Islet precursor cell (in vitro differentiated cells): ENCODE measurements around the gene KIZ.
A peak's percentile ranks its signal among the peaks of the same experiment; 100 is the strongest.

Experiments
- DNase-seq: peaks from one replicate; pipeline ENCODE4 v3.0.0-alpha.2; 2018

KIZ gene

DNA sequence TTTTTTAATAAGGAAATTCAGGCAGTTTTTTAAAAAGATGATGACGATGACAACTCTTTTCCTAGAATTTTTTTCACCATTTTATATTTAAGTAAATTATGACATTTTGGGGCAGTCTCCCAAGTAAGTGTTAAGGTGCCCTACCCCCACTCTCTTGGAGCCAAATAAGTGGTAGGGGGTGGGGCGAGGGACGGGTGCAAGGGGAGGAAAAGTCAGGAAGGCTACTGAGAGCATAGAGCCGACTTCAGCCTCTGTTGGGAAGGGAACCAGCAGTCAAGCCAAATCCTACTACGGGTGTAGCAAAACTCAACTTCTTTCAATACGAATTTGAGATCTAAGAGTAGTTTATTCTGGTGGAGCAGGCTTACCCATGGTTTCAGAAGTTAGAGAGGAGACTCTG lies 54.4 kb downstream of the KIZ start:
- DNase-seq, result no peak

GRCh38 chr20:21181028-21181427 lies 55.1 kb downstream of the KIZ start:
- no peak for DNase-seq

DNA sequence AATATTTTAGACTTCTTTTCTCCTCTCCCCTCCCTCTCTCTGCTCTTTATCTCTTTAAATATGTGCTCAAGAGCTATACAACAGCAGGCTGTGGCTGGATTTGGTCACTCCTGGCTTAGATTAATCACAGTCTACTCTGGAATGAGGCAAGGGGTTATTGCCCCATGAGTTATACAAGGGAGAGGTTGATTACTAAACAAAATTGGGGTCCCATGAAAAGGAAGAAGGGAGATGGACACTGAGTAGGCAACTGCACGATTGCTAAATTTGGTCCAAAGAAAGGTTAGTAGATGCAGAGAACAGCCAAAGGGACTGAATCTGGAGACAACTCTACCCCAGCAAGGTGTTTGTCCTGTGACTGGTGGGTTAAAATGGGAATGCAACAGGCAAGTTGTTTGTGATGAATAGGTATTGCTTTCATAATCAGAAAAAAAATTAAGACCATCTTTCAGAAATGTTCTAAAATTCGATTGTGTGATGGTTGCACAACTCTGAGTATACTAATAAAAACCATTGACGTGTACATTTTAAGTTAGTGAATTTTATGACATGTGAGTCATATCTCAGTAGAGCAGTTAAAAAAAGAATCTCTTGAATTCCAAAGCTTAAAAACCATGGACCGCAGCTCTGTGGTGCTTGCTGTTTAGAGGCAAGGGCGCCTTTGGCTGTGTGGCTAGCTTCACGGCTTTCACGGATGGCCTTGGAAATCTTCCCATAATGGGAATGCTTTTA lies 57.1 kb downstream of the KIZ start:
- no peak for DNase-seq

DNA sequence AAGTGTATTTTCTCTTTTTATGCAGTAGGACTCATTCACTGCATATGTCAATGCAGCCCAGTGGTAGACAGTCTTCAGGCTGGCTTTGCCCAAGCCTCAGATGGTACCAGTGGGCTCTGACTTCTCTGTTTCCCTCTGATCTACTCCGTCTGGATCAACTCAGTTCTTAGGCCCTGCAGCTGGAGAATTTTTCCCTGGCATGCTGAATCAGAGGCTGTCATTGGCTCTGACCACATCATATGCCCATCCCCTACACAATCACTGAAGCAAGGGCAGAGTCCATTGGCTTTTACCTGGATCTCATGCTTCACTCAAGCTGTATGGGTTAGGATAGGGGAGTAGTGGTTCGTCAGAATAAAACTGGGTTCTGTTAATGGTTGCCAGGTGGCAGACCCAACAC lies 57.8 kb downstream of the KIZ start:
- DNase-seq, result no peak

- no peak for DNase-seq
Measured at GRCh38 chr20:21184819-21185218, 58.9 kb downstream of the KIZ start.

- no peak for DNase-seq
Measured at GRCh38 chr20:21185849-21186248, 60.0 kb downstream of the KIZ start.

DNA sequence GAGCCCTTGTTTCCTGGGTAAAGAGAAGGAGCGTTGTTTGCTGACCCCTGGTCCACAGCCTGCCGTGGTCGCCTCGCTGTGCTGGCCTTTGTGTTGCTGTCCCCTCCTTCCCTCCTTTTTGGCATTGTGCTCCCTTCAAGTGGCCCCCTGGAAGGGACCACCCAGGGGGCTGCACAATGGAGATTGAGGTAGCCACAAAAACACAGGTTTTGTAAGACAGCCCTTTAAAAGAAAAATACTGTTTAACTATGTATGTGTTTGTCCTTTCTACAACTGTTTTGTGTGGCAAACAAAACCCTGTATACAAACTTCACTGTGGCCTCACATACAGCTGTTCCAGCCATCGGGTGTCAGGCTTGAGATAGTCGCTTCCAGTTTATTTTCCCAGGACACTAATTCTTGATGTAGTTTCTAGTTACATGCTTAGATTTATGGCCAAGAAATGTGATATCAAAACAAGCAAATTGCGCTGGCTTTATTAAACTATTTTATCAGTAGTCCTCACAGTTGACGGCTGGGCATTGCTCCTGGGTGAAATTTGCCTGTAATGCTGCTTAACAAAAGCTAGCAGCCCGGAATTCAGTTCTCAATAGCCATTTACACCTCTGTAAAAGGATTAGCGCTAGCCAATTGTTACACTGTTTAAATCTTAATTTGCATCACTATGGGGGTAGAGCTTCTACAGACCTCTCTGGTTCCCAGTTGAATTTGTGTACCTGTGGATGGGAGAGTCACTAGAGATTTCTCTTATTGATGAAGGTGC lies 64.1 kb downstream of the KIZ start:
- DNase-seq, result no peak

DNA sequence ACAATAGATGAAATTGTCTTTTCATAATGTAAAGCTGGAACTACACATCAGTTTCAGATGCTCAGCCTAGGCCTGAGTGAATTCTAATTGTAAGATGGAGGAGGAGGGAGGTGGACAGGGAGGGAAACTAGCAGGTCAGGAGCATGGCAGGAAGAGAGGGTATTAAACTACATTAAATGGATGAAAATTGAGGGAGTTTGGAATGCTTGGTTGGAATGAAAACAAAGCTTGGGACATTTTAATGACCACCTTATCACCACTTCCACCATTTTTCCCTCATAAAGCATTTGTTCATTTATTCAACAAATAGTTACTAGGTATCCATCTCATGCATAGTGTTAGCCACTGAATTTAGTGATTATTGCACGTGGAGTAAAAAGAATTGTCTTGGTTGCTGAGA lies 65.0 kb downstream of the KIZ start:
- no peak for DNase-seq

GRCh38 chr20:21191839-21192238 lies 66.0 kb downstream of the KIZ start:
- DNase-seq, result peak; percentile 63

DNA sequence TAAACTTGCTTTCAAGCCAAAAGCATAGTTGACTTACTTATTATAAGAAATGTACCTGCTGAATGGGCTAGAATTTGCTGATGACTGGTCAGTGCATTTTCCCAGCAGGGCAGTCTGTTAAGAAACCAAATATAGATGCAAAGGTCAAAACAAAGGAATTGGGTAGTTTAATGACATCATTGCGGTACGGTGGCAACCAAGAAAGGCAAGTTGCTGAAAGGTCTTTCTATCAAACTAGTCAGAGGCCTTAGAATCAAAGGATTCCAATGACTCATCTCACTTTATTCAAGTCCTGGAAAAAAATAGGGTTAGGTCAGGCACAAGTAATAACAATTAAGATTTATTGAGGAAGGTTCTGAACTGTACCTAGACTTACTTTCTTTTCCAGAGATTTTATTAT lies 76.4 kb downstream of the KIZ start:
- DNase-seq, result no peak

DNA sequence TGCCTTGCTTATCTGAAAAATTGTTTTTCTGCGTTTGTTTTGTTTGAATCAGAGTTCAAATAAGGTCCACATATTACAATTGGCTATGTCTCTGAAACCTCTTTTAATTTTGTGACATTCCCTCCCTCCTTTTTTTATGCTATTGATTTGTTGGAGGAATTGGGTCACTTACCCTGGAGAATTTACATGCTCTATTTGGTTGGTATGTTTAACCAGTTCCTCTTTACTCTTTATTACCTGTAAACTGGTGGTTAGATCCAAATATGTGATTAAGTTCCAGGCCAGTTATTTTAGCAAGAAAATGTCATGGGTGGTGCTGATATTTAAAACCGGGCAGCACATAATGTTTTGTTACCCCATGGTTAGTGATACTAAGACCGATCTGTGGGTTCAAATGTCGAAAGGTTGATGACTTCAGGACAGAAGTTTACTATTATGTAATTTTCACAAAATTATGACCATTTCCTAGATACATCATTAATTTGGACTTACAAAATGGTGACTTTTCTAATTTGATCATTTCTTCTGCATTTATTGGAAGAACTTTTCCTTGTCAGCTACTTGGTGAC lies 77.3 kb downstream of the KIZ start:
- no peak for DNase-seq

GRCh38 chr20:21206584-21206983 lies 80.7 kb downstream of the KIZ start:
- DNase-seq, result no peak

DNA sequence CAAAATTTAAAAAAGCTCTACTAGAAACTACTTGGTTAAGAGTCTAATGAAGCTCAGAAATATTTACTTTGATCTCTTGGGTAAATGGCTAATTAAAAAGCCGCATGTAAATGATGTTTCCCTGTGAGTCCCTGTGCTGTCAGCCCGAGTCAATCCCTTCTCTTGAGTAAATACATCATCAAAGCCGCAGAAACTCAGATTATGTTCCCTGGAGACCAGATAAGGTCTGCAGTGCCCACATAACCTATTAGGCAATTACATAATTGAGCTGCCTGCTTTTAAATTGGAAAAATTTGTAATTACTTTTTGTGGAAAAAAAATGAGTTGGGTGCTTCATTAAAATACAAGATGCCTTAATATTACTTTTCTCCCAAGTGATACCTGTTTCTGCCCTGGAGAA lies 83.1 kb downstream of the KIZ start:
- no peak for DNase-seq

- no peak for DNase-seq
Measured at GRCh38 chr20:21209668-21210067, 83.8 kb downstream of the KIZ start.

DNA sequence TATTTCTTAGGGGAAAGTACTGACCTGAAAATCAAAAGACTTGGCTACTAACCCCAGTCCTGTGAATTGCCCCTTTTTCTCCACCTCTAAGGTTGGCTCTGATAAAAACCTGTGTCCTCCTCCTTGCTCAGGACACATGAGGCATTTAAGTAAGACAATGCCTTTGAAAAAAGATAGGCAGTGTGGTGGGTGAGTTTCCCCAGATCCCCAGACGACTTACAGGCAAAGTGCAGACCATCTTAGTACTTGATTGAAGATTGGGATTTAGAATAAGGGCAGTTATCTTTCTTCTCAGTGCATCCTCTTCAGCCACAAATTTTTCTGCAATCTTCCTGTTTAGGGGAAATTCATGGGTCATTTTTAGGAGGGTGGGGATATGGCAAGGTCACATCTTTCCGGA lies 87.8 kb downstream of the KIZ start:
- DNase-seq, result no peak

GRCh38 chr20:21214431-21214830 lies 88.5 kb downstream of the KIZ start:
- DNase-seq, result no peak

DNA sequence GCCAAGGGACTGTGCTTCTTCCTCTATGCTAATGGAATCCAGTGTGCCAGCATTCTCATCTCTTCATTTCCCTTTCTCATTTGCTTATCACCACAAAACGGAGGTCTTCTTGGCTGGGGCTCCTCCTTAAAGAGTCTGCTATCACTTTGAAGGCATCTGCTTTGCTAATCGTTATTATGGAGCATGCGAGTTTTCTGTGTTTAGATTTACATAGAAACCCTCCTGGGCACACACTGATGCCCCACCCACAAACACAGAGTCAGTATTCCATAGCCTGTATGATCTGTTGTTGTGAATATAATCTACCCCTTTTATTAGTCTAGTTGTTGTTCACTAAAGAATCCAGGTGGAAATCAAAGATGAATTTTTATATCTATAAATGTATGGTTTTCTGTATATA lies 93.8 kb downstream of the KIZ start:
- DNase-seq, result no peak

GRCh38 chr20:21224217-21224616 lies 98.3 kb downstream of the KIZ start:
- no peak for DNase-seq

DNA sequence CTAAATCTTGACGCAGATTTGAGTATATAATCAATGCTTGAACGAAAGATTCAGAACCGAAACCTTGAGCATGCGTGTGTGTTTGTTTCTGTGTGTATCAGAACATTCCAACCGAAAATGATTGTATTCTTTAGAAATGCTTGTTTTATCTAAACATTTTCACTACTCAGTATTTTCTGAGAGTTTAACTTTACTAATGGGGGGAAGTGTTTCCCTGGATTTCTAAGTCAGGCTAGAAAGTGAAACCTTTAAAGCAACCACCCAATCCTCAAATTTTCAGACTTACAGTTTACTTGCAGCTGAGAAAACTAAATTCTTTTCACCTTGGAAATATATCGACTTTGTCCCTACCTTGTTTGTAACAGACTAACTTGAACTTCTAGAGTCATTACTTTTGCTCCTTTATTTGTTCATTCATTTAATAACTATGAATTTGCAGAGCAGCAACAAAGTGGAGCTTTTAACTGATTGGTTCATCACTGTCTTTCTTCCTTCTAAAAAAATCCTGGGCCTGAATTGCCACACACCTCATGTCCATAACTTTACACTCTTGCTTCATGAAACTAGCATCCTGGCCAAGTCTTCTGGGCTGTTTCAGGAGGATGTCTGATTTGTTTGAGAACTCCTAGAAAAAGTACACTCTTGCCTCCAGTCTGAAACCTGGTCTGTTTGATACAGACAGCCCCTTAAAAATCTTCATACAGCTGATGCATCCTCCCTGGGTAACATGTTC lies 99.5 kb downstream of the KIZ start:
- no peak for DNase-seq

GRCh38 chr20:21228511-21228910 lies 102.6 kb downstream of the KIZ start:
- no peak for DNase-seq

- no peak for DNase-seq
Measured at GRCh38 chr20:21229163-21229562, 103.3 kb downstream of the KIZ start.

DNA sequence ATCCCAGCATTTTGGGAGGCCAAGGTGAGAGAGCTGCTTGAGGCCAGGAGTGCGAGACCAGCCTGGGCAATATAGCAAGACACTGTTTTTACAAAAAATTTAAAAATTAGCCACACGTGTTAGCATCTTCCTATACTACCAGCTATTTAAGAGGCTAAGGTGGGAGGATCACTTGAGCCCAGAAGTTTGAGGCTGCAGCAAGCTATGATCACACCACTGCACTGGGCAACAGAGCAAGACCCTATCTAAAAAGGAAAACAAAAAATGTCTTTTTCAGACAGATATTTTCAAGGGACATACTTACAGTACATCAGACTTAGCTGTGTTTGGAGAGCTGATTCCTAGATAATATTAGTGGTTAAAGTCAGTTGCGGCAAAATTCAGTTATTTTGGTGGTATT lies 104.3 kb downstream of the KIZ start:
- no peak for DNase-seq

- DNase-seq, result no peak
Measured at GRCh38 chr20:21230686-21231085, 104.8 kb downstream of the KIZ start.
